Calu3 (cell line): ENCODE data around the gene SND1. TPM values are rescaled to one million over a fixed set of nuclear protein-coding genes. Genes with fewer than 3 reads are reported as not detected.
A peak's percentile ranks its signal among the peaks of the same experiment; 100 is the strongest.

Experiments used
- BruUV-seq: library from RNA; stranded (reverse); fragments of 400-500 nt; replicated peaks from 2 replicates; lab custom pipeline; 2021; lab: Mats Ljungman, UMichigan
- CTCF ChIA-PET: fragments of 300-600 bp; sonication (Branson Sonifier 250); formaldehyde crosslinking; loops from one replicate; lab custom pipeline; 2022; ENCODE audit warnings: antibody characterized with exemption; lab: Charles Lee
- DNase-seq: peaks from one replicate; pipeline ENCODE4 v3.0.0; 2022
- H3K27ac Mint-ChIP-seq: one replicate; pipeline ENCODE4 v1.8.0; 2022; ENCODE audit warnings: mixed read lengths; ENCODE audit not compliant: unreplicated experiment
- H3K27me3 Mint-ChIP-seq: one replicate; pipeline ENCODE4 v1.8.0; 2022; ENCODE audit warnings: mixed read lengths; ENCODE audit not compliant: unreplicated experiment
- H3K36me3 Mint-ChIP-seq: one replicate; pipeline ENCODE4 v1.8.0; 2022; ENCODE audit warnings: mild to moderate bottlenecking, moderate library complexity, mixed read lengths; ENCODE audit not compliant: insufficient read depth, unreplicated experiment
- H3K4me1 Mint-ChIP-seq: one replicate; pipeline ENCODE4 v1.8.0; 2022; ENCODE audit warnings: mild to moderate bottlenecking, low read depth, mixed read lengths; ENCODE audit not compliant: unreplicated experiment
- H3K4me3 Mint-ChIP-seq: one replicate; pipeline ENCODE4 v1.8.0; 2022; ENCODE audit warnings: mild to moderate bottlenecking, low read depth, moderate library complexity, mixed read lengths; ENCODE audit not compliant: unreplicated experiment
- H3K9me3 Mint-ChIP-seq: one replicate; pipeline ENCODE4 v1.8.0; 2022; ENCODE audit warnings: low read depth, mixed read lengths; ENCODE audit not compliant: unreplicated experiment
- CTCF ChIP-seq: fragments of 200-600 bp; IDR thresholded peaks from one replicate; pipeline ENCODE4 v1.8.0; 2022; ENCODE audit warnings: antibody characterized with exemption; ENCODE audit not compliant: unreplicated experiment
- intact Hi-C: fragments of 100-400 bp; cut with micrococcal nuclease; formaldehyde crosslinking; loops from one replicate; pipeline ENCODE4 v1.10.0; 2022; ENCODE audit not compliant: unreplicated experiment
- total RNA-seq: library from RNA; stranded (reverse); gene quantifications from 2 replicates; pipeline ENCODE4 v1.2.3, GENCODE V29; 2022

Gene SND1
- total RNA-seq, 1 experiment from 2014 or later: 205 TPM

GRCh38 chr7:127658970-127659630 is 7.1 kb downstream of the SND1 start:
- Mint-ChIP-seq H3K27me3 (no peaks in the 10 kb centered on the region), H3K36me3 (peaks cover 56% of the 10 kb centered on the region), H3K4me3 (no peak overlapping the region), H3K27ac (no peak overlapping the region), H3K9me3 (no peaks in the 10 kb centered on the region), H3K4me1 (peaks cover 43% of the 10 kb centered on the region)
- TF ChIP-seq CTCF: no peak
- DNase-seq: no peak
- no TSS peak for BruUV-seq
- CTCF ChIA-PET: no interaction called here
- intact Hi-C loops: no loop called here

DNA sequence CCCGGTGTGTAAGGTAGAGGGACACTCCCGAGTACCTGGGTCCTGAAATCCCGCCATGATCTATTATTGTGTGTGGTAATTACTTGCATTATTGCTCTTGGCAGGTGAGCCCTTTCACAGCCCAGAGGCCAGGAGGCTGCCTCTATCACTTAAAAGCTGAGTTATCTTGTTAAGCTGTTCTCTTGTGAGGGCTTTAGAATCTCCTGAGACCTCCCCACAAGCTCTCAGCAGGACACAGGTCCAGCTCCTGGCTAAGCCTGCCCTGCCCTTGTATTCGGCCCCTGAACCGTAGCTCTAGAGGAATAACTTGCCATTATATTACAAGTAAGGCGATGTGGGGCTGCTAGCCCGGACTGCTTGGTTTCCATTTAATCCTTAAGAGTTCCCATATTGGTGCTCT is 13.9 kb downstream of the SND1 start:
- Mint-ChIP-seq H3K27me3 (no peaks in the 10 kb centered on the region), H3K27ac (peak overlapping the region; percentile 27), H3K36me3 (peaks cover 45% of the 10 kb centered on the region), H3K9me3 (no peaks in the 10 kb centered on the region), H3K4me1 (peaks cover 56% of the 10 kb centered on the region), H3K4me3 (no peak overlapping the region)
- intact Hi-C loops: no loop called here
- BruUV-seq: no TSS peak
- CTCF ChIA-PET: interaction anchor here (1.6 kb wide), 1 partner anchor 12 kb away, joined by 8 read pairs; no protein-coding TSS in a partner anchor
- DNase-seq: no peak
- no peak for TF ChIP-seq CTCF

DNA sequence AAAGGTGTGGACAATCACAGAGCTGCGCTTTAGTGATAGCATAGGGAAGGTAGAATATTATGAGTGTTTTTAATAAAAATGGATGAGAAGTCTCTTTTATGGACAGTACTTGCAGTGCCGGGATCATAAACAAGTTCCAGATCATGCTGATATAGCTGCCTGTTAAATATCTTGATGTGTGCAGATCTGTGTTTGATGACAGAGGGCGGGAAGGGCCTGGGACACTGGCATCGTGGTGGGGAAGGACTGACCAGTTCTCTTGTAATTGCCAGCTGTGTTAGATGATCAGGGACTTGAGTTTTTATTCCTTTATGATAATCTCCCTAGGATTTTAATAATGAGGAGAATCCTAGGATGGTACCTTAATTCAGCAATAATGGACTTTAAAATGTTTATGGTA is 14.6 kb downstream of the SND1 start:
- Mint-ChIP-seq H3K27me3 (no peaks in the 10 kb centered on the region), H3K36me3 (peaks cover 38% of the 10 kb centered on the region), H3K4me1 (peaks cover 49% of the 10 kb centered on the region), H3K9me3 (no peaks in the 10 kb centered on the region), H3K4me3 (no peak overlapping the region), H3K27ac (peak overlapping the region; percentile 27)
- TF ChIP-seq CTCF: no peak
- no peak for DNase-seq
- CTCF ChIA-PET: interaction anchor here (0.7 to 1.6 kb wide), 2 partner anchors 13 to 26 kb away, joined by 3 to 8 read pairs; no protein-coding TSS in a partner anchor
- no TSS peak for BruUV-seq
- intact Hi-C loops: no loop called here

DNA sequence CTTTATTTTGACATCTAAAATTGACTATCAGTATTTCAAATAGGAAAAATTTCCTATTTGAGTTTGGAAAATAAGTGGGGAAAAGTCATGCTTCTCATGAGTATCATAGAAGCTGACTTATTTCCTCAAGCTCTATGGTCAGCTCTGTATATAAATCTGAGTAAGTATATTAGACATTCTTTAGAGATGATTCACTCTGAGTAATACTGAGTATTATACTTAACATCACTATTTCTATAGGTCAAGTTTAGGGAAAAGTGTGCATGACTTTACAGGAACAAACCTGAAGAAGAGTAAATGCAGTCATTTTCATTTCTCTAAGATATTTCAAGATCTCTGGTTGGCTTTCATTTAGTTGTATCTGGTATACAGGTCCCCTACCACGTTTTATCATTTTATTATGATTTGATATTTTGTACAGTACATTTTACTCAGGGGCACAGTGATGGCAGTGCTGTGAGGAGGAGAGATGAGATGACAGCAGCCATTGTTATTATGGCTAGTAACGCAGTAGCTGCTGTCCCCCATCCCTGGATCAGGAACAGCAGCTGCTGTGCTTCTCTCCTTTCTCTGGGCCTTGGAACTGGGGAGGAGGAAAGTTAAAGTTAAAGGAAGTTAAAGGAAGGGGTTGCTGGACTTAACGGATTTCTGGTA is 15.2 kb downstream of the SND1 start:
- Mint-ChIP-seq H3K9me3 (no peaks in the 10 kb centered on the region), H3K4me3 (no peak overlapping the region), H3K36me3 (peaks cover 32% of the 10 kb centered on the region), H3K27me3 (no peaks in the 10 kb centered on the region), H3K4me1 (peaks cover 47% of the 10 kb centered on the region), H3K27ac (peak overlapping the region; percentile 27)
- intact Hi-C loops: no loop called here
- no peak for TF ChIP-seq CTCF
- BruUV-seq: no TSS peak
- DNase-seq: no peak
- CTCF ChIA-PET: interaction anchor here (0.7 to 1.6 kb wide), 2 partner anchors 13 to 27 kb away, joined by 3 to 8 read pairs; no protein-coding TSS in a partner anchor
